ENCODE data around the gene TMEM129.

DNA sequence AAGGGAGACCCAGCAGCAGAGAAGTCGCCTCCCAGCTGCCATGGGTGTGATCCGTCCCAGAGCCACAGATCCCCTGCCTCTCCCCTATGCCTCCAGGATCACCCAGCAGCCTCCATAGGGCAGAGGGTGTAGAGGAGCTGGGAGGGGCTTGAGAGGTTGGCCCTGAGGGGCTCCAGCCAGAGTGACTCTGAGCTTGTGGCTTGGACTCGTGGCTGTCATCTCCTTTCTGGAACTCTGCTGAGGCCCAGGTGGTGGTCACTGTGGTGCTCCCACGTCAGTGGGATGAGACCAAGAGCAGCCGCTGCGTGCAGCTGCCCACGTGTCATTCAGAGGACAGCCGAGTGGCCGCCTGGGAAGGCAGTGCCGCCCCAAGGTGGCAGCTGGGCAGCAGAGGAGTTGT, 4.4 kb upstream of the TMEM129 start:
- TF ChIP-seq, protein P1, sequence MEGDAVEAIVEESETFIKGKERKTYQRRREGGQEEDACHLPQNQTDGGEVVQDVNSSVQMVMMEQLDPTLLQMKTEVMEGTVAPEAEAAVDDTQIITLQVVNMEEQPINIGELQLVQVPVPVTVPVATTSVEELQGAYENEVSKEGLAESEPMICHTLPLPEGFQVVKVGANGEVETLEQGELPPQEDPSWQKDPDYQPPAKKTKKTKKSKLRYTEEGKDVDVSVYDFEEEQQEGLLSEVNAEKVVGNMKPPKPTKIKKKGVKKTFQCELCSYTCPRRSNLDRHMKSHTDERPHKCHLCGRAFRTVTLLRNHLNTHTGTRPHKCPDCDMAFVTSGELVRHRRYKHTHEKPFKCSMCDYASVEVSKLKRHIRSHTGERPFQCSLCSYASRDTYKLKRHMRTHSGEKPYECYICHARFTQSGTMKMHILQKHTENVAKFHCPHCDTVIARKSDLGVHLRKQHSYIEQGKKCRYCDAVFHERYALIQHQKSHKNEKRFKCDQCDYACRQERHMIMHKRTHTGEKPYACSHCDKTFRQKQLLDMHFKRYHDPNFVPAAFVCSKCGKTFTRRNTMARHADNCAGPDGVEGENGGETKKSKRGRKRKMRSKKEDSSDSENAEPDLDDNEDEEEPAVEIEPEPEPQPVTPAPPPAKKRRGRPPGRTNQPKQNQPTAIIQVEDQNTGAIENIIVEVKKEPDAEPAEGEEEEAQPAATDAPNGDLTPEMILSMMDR (IDR thresholded peaks at IDR 0.05): no peak
- TF ChIP-seq ZNF138 (CRISPR knock-in tag; conservative IDR thresholded peaks at IDR 0.05) (no peak), ESRRA (CRISPR knock-in tag; IDR thresholded peaks at IDR 0.05; ENCODE audit: borderline replicate concordance) (no peak), JUN (CRISPR knock-in tag; IDR thresholded peaks at IDR 0.05) (no peak), SMAD3 (CRISPR knock-in tag; IDR thresholded peaks at IDR 0.05; ENCODE audit: borderline replicate concordance) (no peak)
- TF ChIP-seq, protein P2, sequence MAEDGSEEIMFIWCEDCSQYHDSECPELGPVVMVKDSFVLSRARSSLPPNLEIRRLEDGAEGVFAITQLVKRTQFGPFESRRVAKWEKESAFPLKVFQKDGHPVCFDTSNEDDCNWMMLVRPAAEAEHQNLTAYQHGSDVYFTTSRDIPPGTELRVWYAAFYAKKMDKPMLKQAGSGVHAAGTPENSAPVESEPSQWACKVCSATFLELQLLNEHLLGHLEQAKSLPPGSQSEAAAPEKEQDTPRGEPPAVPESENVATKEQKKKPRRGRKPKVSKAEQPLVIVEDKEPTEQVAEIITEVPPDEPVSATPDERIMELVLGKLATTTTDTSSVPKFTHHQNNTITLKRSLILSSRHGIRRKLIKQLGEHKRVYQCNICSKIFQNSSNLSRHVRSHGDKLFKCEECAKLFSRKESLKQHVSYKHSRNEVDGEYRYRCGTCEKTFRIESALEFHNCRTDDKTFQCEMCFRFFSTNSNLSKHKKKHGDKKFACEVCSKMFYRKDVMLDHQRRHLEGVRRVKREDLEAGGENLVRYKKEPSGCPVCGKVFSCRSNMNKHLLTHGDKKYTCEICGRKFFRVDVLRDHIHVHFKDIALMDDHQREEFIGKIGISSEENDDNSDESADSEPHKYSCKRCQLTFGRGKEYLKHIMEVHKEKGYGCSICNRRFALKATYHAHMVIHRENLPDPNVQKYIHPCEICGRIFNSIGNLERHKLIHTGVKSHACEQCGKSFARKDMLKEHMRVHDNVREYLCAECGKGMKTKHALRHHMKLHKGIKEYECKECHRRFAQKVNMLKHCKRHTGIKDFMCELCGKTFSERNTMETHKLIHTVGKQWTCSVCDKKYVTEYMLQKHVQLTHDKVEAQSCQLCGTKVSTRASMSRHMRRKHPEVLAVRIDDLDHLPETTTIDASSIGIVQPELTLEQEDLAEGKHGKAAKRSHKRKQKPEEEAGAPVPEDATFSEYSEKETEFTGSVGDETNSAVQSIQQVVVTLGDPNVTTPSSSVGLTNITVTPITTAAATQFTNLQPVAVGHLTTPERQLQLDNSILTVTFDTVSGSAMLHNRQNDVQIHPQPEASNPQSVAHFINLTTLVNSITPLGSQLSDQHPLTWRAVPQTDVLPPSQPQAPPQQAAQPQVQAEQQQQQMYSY (CRISPR knock-in tag; IDR thresholded peaks at IDR 0.05): no peak
- TF ChIP-seq, protein P3, sequence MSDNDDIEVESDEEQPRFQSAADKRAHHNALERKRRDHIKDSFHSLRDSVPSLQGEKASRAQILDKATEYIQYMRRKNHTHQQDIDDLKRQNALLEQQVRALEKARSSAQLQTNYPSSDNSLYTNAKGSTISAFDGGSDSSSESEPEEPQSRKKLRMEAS (CRISPR knock-in tag; IDR thresholded peaks at IDR 0.05): no peak
- TF ChIP-seq, protein P4, sequence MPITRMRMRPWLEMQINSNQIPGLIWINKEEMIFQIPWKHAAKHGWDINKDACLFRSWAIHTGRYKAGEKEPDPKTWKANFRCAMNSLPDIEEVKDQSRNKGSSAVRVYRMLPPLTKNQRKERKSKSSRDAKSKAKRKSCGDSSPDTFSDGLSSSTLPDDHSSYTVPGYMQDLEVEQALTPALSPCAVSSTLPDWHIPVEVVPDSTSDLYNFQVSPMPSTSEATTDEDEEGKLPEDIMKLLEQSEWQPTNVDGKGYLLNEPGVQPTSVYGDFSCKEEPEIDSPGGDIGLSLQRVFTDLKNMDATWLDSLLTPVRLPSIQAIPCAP (CRISPR knock-in tag; IDR thresholded peaks at IDR 0.05): no peak
- TF ChIP-seq, protein P5, sequence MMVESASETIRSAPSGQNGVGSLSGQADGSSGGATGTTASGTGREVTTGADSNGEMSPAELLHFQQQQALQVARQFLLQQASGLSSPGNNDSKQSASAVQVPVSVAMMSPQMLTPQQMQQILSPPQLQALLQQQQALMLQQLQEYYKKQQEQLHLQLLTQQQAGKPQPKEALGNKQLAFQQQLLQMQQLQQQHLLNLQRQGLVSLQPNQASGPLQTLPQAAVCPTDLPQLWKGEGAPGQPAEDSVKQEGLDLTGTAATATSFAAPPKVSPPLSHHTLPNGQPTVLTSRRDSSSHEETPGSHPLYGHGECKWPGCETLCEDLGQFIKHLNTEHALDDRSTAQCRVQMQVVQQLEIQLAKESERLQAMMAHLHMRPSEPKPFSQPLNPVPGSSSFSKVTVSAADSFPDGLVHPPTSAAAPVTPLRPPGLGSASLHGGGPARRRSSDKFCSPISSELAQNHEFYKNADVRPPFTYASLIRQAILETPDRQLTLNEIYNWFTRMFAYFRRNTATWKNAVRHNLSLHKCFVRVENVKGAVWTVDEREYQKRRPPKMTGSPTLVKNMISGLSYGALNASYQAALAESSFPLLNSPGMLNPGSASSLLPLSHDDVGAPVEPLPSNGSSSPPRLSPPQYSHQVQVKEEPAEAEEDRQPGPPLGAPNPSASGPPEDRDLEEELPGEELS (CRISPR knock-in tag; IDR thresholded peaks at IDR 0.05): no peak
- TF ChIP-seq, protein P6, sequence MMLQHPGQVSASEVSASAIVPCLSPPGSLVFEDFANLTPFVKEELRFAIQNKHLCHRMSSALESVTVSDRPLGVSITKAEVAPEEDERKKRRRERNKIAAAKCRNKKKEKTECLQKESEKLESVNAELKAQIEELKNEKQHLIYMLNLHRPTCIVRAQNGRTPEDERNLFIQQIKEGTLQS (CRISPR knock-in tag; conservative IDR thresholded peaks at IDR 0.05): no peak
- TF ChIP-seq, protein P7, sequence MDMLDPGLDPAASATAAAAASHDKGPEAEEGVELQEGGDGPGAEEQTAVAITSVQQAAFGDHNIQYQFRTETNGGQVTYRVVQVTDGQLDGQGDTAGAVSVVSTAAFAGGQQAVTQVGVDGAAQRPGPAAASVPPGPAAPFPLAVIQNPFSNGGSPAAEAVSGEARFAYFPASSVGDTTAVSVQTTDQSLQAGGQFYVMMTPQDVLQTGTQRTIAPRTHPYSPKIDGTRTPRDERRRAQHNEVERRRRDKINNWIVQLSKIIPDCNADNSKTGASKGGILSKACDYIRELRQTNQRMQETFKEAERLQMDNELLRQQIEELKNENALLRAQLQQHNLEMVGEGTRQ (CRISPR knock-in tag; IDR thresholded peaks at IDR 0.05): no peak
